Smooth muscle cell (in vitro differentiated cells): ENCODE data around the gene SEMG1. TPM values are rescaled to one million over a fixed set of nuclear protein-coding genes. Genes with fewer than 3 reads are reported as not detected.

Experiments used
- DNase-seq: peaks from one replicate; lab custom pipeline; 2025; ENCODE audit not compliant: unreplicated experiment; lab: John Stamatoyannopoulos, UW
- H2AFZ ChIP-seq: fragments of 200-600 bp; sonication (generic); 2 replicates; pipeline ENCODE4 v1.6.0; 2016; ENCODE audit warnings: antibody characterized with exemption, low read depth, mild to moderate bottlenecking
- H3F3A ChIP-seq: fragments of 200-600 bp; sonication (generic); 2 replicates; pipeline ENCODE4 v1.6.0; 2017; ENCODE audit warnings: antibody characterized with exemption, low read depth
- H3K27ac ChIP-seq: fragments of 200-600 bp; sonication (generic); 2 replicates; pipeline ENCODE4 v1.5.1; 2016; ENCODE audit warnings: low read depth, mild to moderate bottlenecking
- H3K27me3 ChIP-seq: fragments of 200-600 bp; sonication (generic); 2 replicates; pipeline ENCODE4 v1.6.1; 2016; ENCODE audit warnings: low read depth, mild to moderate bottlenecking
- H3K36me3 ChIP-seq: fragments of 200-600 bp; sonication (generic); 2 replicates; pipeline ENCODE4 v1.5.1; 2016; ENCODE audit warnings: low read depth
- H3K4me1 ChIP-seq: fragments of 200-600 bp; sonication (generic); 2 replicates; pipeline ENCODE4 v1.5.1; 2016; ENCODE audit warnings: low read depth
- H3K4me2 ChIP-seq: fragments of 200-600 bp; sonication (generic); 2 replicates; pipeline ENCODE4 v1.6.0; 2016; ENCODE audit warnings: mild to moderate bottlenecking
- H3K4me3 ChIP-seq: fragments of 200-600 bp; sonication (generic); 2 replicates; pipeline ENCODE4 v1.5.1; 2016; ENCODE audit warnings: mild to moderate bottlenecking
- H3K79me2 ChIP-seq: fragments of 200-600 bp; sonication (generic); 2 replicates; pipeline ENCODE4 v1.6.0; 2016; ENCODE audit warnings: low read depth, mild to moderate bottlenecking
- H3K9ac ChIP-seq: fragments of 200-600 bp; sonication (generic); 2 replicates; pipeline ENCODE4 v1.6.0; 2016; ENCODE audit warnings: low read depth
- H3K9me3 ChIP-seq: fragments of 200-600 bp; sonication (generic); replicated peaks from 2 replicates; pipeline ENCODE4 v1.5.1; 2016; ENCODE audit warnings: low read depth
- H4K20me1 ChIP-seq: fragments of 200-600 bp; sonication (generic); 2 replicates; pipeline ENCODE4 v1.6.0; 2016; ENCODE audit warnings: low read depth
- CTCF ChIP-seq: fragments of 200-600 bp; sonication (generic); IDR thresholded peaks from 2 replicates; pipeline ENCODE4 v1.5.1; 2017; ENCODE audit warnings: borderline replicate concordance, mild to moderate bottlenecking, antibody characterized with exemption; ENCODE audit not compliant: insufficient read depth, poor library complexity, severe bottlenecking
- WGBS: methylation state at CpG from one replicate; pipeline ENCODE4 v1.1.7; 2016; ENCODE audit warnings: low lambda C conversion rate; 5-methylcytosine and 5-hydroxymethylcytosine counted together
- polyA plus RNA-seq: library from polyadenylated mRNA; unstranded; fragments of >200 nt; fragmentation: Nextera tagmentation; extraction: Ambion mirVana; gene quantifications from 2 replicates; pipeline ENCODE4 v1.2.1, GENCODE V29; 2016
- total RNA-seq: library from RNA; depleted of rRNA; stranded (reverse); fragments of >200 nt; gene quantifications from 2 replicates; pipeline ENCODE4 v1.2.3, GENCODE V29; 2014

Gene SEMG1
- total and polyA plus RNA-seq, 2 experiments from 2014 or later: not detected

GRCh38 chr20:45246109-45246508 lies 39.3 kb downstream of the SEMG1 start:
- H4K20me1 ChIP-seq: no peaks in the 10 kb centered on the region
- H3K4me1 ChIP-seq: no peaks in the 10 kb centered on the region
- no peaks in the 10 kb centered on the region for H3F3A ChIP-seq
- H3K4me2 ChIP-seq: no peak overlapping the region
- H3K9ac ChIP-seq: no peak overlapping the region
- no peak overlapping the region for H3K4me3 ChIP-seq
- H3K27me3 ChIP-seq: peaks cover 72% of the 10 kb centered on the region
- H3K79me2 ChIP-seq: no peaks in the 10 kb centered on the region
- H3K27ac ChIP-seq: no peak overlapping the region
- H3K36me3 ChIP-seq: no peaks in the 10 kb centered on the region
- WGBS: 76% methylated on average over 6 of the region's 6 CpGs
- H3K9me3 ChIP-seq: no peaks in the 10 kb centered on the region
- no peak overlapping the region for H2AFZ ChIP-seq
- DNase-seq: no peak
- TF ChIP-seq CTCF: no peak

DNA sequence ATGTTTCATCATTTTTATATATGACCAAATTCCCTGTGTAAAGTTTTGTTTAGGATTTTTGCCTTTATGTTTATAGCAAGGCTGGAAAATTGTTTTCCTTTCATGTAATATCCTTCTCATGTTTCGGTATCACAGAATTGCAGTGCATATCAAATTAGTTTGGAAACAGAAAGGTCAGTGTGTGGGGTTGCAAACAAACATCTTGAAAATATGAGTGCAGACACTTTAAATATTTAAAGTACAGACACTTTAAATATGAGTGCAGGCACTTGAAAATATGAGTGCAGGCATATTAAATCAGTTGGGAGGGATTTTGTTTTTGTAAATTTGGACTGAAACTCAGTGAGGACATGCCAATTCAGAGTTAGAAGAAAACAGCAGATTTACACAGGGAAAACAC lies 41.0 kb downstream of the SEMG1 start:
- Histone ChIP-seq H3K79me2 (no peaks in the 10 kb centered on the region), H3K4me1 (no peaks in the 10 kb centered on the region), H3F3A (no peaks in the 10 kb centered on the region), H3K27me3 (peaks cover 62% of the 10 kb centered on the region), H3K9me3 (no peaks in the 10 kb centered on the region), H3K9ac (no peak overlapping the region), H3K4me2 (no peak overlapping the region), H3K36me3 (no peaks in the 10 kb centered on the region), H3K4me3 (no peak overlapping the region), H2AFZ (no peak overlapping the region), H3K27ac (no peak overlapping the region), H4K20me1 (no peaks in the 10 kb centered on the region)
- TF ChIP-seq CTCF: no peak
- no peak for DNase-seq
- 89% methylated on average over 1 of the region's 1 CpG for WGBS

DNA sequence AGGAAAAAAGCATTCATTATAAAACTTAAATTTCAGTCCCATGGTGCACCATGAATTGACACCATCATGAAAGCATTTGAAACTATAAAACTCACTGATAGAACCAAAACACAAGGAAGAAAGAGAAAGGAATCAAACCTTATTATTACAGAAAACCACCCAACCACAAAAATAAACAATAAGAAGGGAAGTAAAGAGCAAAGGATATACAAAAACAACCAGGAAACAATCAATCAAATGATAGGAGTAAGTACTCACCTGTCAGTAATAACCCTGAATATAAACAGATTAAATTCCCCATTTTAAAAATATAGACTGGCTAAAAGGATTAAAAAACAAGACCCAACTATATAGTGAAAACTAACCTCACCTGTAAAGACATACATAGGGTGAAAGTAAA lies 41.8 kb downstream of the SEMG1 start:
- no peak for TF ChIP-seq CTCF
- no peak overlapping the region for H2AFZ ChIP-seq
- H4K20me1 ChIP-seq: no peaks in the 10 kb centered on the region
- no peaks in the 10 kb centered on the region for H3K36me3 ChIP-seq
- H3K27me3 ChIP-seq: peaks cover 58% of the 10 kb centered on the region
- H3K27ac ChIP-seq: no peak overlapping the region
- H3K79me2 ChIP-seq: no peaks in the 10 kb centered on the region
- H3K9me3 ChIP-seq: no peaks in the 10 kb centered on the region
- no peak overlapping the region for H3K9ac ChIP-seq
- no peak for DNase-seq
- H3K4me1 ChIP-seq: no peaks in the 10 kb centered on the region
- H3F3A ChIP-seq: no peaks in the 10 kb centered on the region
- no peak overlapping the region for H3K4me2 ChIP-seq
- no peak overlapping the region for H3K4me3 ChIP-seq

DNA sequence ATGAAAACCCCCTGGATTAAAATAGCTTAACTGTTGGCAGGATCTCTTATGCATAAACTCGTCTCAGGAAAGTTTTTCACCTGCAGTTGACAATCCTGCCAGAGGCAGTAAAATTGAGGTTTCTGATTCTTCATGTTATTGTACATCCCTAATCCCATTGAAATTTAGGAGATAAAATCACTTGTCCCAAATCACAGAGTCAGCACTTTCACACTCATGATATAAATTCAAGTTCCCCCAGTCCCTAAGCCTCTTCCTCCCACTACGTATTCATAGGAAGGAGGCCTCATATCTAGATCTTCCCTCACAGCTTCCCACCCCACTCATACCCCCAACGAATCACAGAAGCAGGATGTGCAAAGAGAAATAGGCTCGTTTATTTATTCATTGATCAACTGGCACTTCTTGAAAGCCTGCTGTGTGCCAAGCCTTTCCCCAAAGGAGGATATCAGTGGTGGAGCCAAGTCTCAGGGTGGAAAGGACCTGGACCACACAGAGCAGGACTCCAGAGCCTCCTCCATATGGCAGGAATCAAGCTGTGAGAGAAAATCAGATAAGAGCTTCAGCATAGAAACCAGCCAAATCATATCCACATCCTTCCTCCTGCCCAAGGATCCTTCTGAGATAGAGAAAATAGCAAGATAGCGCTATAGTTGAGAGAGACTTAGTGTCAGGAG lies 45.2 kb downstream of the SEMG1 start:
- Histone ChIP-seq H3K4me2 (no peak overlapping the region), H3K27me3 (peaks cover 27% of the 10 kb centered on the region), H3K9me3 (no peaks in the 10 kb centered on the region), H3K4me3 (no peak overlapping the region), H3K36me3 (no peaks in the 10 kb centered on the region), H3K4me1 (no peaks in the 10 kb centered on the region), H3K27ac (no peak overlapping the region), H4K20me1 (no peaks in the 10 kb centered on the region), H3K9ac (no peak overlapping the region), H2AFZ (no peak overlapping the region), H3K79me2 (no peaks in the 10 kb centered on the region), H3F3A (no peaks in the 10 kb centered on the region)
- no peak for DNase-seq
- 71% methylated on average over 5 of the region's 5 CpGs for WGBS
- no peak for TF ChIP-seq CTCF
